H9 (cell line): Measurements from ENCODE around the gene FRMD4B. TPM values are rescaled to one million over a fixed set of nuclear protein-coding genes. Genes with fewer than 3 reads are reported as not detected.

Experiments
- DNase-seq: peaks from one replicate; pipeline ENCODE4 v3.0.0-alpha.2; 2017
- H2AFZ ChIP-seq: one replicate; pipeline ENCODE4 v1.6.1; 2013; ENCODE audit warnings: mild to moderate bottlenecking, low read length, control low read depth, moderate library complexity
- H2AK5ac ChIP-seq: 2 replicates; pipeline ENCODE4 v1.6.1; 2013; ENCODE audit warnings: low read length, control low read depth, mixed read lengths; ENCODE audit not compliant: insufficient read length
- H2BK120ac ChIP-seq: one replicate; pipeline ENCODE4 v1.6.1; 2013; ENCODE audit warnings: low read depth, mild to moderate bottlenecking, low read length, control low read depth, inconsistent platforms; ENCODE audit not compliant: poor library complexity, severe bottlenecking
- H2BK12ac ChIP-seq: 2 replicates; pipeline ENCODE4 v1.6.1; 2013; ENCODE audit warnings: low read length, control low read depth, mixed read lengths, low read depth; ENCODE audit not compliant: insufficient read length
- H2BK15ac ChIP-seq: 2 replicates; pipeline ENCODE4 v1.6.1; 2013; ENCODE audit warnings: low read depth, low read length, control low read depth
- H2BK20ac ChIP-seq: one replicate; pipeline ENCODE4 v1.6.1; 2013; ENCODE audit warnings: low read depth, mild to moderate bottlenecking, low read length, control low read depth, inconsistent platforms; ENCODE audit not compliant: poor library complexity, severe bottlenecking
- H2BK5ac ChIP-seq: 2 replicates; pipeline ENCODE4 v1.6.1; 2013; ENCODE audit warnings: low read length, control low read depth, mixed read lengths; ENCODE audit not compliant: insufficient read length
- H3K14ac ChIP-seq: 2 replicates; pipeline ENCODE4 v1.6.1; 2013; ENCODE audit warnings: low read length, control low read depth; ENCODE audit not compliant: insufficient read depth
- H3K18ac ChIP-seq: 2 replicates; pipeline ENCODE4 v1.6.1; 2013; ENCODE audit warnings: low read depth, mild to moderate bottlenecking, mixed read lengths, low read length, control low read depth; ENCODE audit not compliant: insufficient read length
- H3K23ac ChIP-seq: 2 replicates; pipeline ENCODE4 v1.6.1; 2013; ENCODE audit warnings: low read length, control low read depth, mixed read lengths, low read depth; ENCODE audit not compliant: insufficient read length
- H3K23me2 ChIP-seq: 2 replicates; pipeline ENCODE4 v1.6.1; 2013; ENCODE audit warnings: low read depth, mild to moderate bottlenecking, mixed read lengths, low read length, control low read depth; ENCODE audit not compliant: insufficient read length, poor library complexity, severe bottlenecking
- H3K27ac ChIP-seq: 2 replicates; pipeline ENCODE4 v1.5.1; 2013; ENCODE audit warnings: low read length, control low read depth, mixed read lengths, low read depth; ENCODE audit not compliant: insufficient read length
- H3K27me3 ChIP-seq: 2 replicates; pipeline ENCODE4 v1.6.1; 2013; ENCODE audit warnings: low read length, control low read depth, inconsistent platforms; ENCODE audit not compliant: insufficient read depth
- H3K4ac ChIP-seq: 2 replicates; pipeline ENCODE4 v1.6.1; 2013; ENCODE audit warnings: low read depth, mild to moderate bottlenecking, control low read depth, inconsistent platforms, low read length, moderate library complexity
- H3K4me1 ChIP-seq: 2 replicates; pipeline ENCODE4 v1.6.1; 2013; ENCODE audit warnings: low read length, control low read depth, inconsistent platforms; ENCODE audit not compliant: insufficient read depth
- H3K4me2 ChIP-seq: 2 replicates; pipeline ENCODE4 v1.6.1; 2013; ENCODE audit warnings: low read length, control low read depth, mixed read lengths; ENCODE audit not compliant: insufficient read length, insufficient read depth
- H3K56ac ChIP-seq: 2 replicates; pipeline ENCODE4 v1.6.1; 2013; ENCODE audit warnings: low read depth, mild to moderate bottlenecking, mixed read lengths, low read length, control low read depth; ENCODE audit not compliant: insufficient read length
- H3K79me1 ChIP-seq: 2 replicates; pipeline ENCODE4 v1.6.1; 2013; ENCODE audit warnings: low read depth, mild to moderate bottlenecking, moderate library complexity, low read length, control low read depth, inconsistent platforms; ENCODE audit not compliant: insufficient read depth, poor library complexity, severe bottlenecking
- H3K79me2 ChIP-seq: 2 replicates; pipeline ENCODE4 v1.6.1; 2013; ENCODE audit warnings: low read length, control low read depth, inconsistent platforms; ENCODE audit not compliant: insufficient read depth
- H3K9ac ChIP-seq: 2 replicates; pipeline ENCODE4 v1.6.1; 2013; ENCODE audit warnings: low read length, control low read depth, mixed read lengths; ENCODE audit not compliant: insufficient read length; ENCODE audit errors: extremely low read depth
- H3K9me3 ChIP-seq: one replicate; pipeline ENCODE4 v1.6.1; 2013; ENCODE audit warnings: low read depth, low read length, inconsistent platforms; ENCODE audit not compliant: control insufficient read depth
- H3T11ph ChIP-seq: one replicate; pipeline ENCODE4 v1.6.1; 2013; ENCODE audit warnings: mild to moderate bottlenecking, low read length, control low read depth, inconsistent platforms
- H4K20me1 ChIP-seq: one replicate; pipeline ENCODE4 v1.6.1; 2013; ENCODE audit not compliant: control insufficient read depth, insufficient read length, insufficient read depth
- H4K5ac ChIP-seq: 2 replicates; pipeline ENCODE4 v1.6.1; 2013; ENCODE audit warnings: low read depth, mild to moderate bottlenecking, mixed read lengths, low read length, control low read depth; ENCODE audit not compliant: insufficient read length
- H4K8ac ChIP-seq: replicated peaks from 2 replicates; pipeline ENCODE4 v1.6.1; 2013; ENCODE audit warnings: low read length, control low read depth, mixed read lengths, low read depth; ENCODE audit not compliant: insufficient read length
- H4K91ac ChIP-seq: 2 replicates; pipeline ENCODE4 v1.6.1; 2013; ENCODE audit warnings: low read depth, mild to moderate bottlenecking, moderate library complexity, mixed read lengths, low read length, control low read depth; ENCODE audit not compliant: insufficient read length
- H3K27ac Mint-ChIP-seq, 3 experiments: 2 replicates in 2 of 3; 3 replicates in 1 of 3; pipeline ENCODE4 v1.8.0; 2020 to 2021; ENCODE audit warnings: mixed read lengths in 3 of 3, mild to moderate bottlenecking in 1 of 3, moderate library complexity in 1 of 3
- H3K27me3 Mint-ChIP-seq: 2 replicates; pipeline ENCODE4 v1.8.0; 2021; ENCODE audit warnings: low read depth, mild to moderate bottlenecking, moderate library complexity, mixed read lengths
- H3K36me3 Mint-ChIP-seq, 3 experiments: 2 replicates in 2 of 3; 3 replicates in 1 of 3; pipeline ENCODE4 v1.8.0; 2020 to 2021; ENCODE audit warnings: low read depth in 3 of 3, mixed read lengths in 3 of 3; ENCODE audit not compliant: insufficient read depth in 1 of 3
- H3K4me1 Mint-ChIP-seq, 2 experiments: 2 replicates each; pipeline ENCODE4 v1.8.0; 2020; ENCODE audit warnings: mixed read lengths in 2 of 2
- H3K4me3 Mint-ChIP-seq, 2 experiments: 2 replicates in 1 of 2; 3 replicates in 1 of 2; pipeline ENCODE4 v1.8.0; 2020 to 2021; ENCODE audit warnings: mild to moderate bottlenecking in 2 of 2, mixed read lengths in 2 of 2, moderate library complexity in 1 of 2
- H3K9me3 Mint-ChIP-seq, 2 experiments: 2 replicates in 1 of 2; 3 replicates in 1 of 2; pipeline ENCODE4 v1.8.0; 2020; ENCODE audit warnings: mild to moderate bottlenecking in 2 of 2, mixed read lengths in 2 of 2, moderate library complexity in 1 of 2
- total RNA-seq: library from RNA; stranded (reverse); gene quantifications from 2 replicates; pipeline ENCODE4 v1.2.1, GENCODE V29; 2021
- TF ChIP-seq, protein P1 (sequence below): fragments of 200-600 bp; sonication (generic); conservative IDR thresholded peaks from 3 replicates; pipeline ENCODE4 v1.8.0; 2021; ENCODE audit warnings: antibody characterized with exemption, mild to moderate bottlenecking

Gene FRMD4B
- total RNA-seq, 1 experiment from 2014 or later: 3.4 TPM

DNA sequence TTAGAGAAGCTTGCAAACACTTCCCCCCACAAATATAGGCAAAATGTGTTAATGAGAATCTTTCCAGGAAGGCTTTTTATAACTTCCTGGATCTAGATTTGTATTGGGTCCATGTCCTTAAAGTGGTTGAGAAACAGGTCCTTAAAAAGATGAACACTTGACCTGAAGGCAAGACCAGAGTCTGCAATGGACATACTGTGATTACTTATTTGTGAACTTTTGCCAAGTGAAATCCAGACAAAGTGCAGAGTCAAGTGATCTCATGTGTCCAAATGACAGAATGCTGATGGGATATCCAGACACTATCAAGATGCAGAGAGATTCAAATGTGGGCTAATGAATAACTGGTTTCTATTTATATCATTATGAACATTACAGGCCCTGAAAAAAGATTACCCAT, 43.8 kb downstream of the FRMD4B start:
- H3K4ac ChIP-seq: no peak overlapping the region
- no peaks in the 10 kb centered on the region for H4K20me1 ChIP-seq
- H3K56ac ChIP-seq: no peak overlapping the region
- H3K14ac ChIP-seq: no peak overlapping the region
- H2BK20ac ChIP-seq: no peak overlapping the region
- H3K18ac ChIP-seq: no peak overlapping the region
- no peaks in the 10 kb centered on the region for H3K27me3 ChIP-seq
- H2AK5ac ChIP-seq: no peak overlapping the region
- no peak overlapping the region for H3K27ac ChIP-seq
- no peak overlapping the region for H4K5ac ChIP-seq
- H4K8ac ChIP-seq: no peak overlapping the region
- TF ChIP-seq, protein P1, sequence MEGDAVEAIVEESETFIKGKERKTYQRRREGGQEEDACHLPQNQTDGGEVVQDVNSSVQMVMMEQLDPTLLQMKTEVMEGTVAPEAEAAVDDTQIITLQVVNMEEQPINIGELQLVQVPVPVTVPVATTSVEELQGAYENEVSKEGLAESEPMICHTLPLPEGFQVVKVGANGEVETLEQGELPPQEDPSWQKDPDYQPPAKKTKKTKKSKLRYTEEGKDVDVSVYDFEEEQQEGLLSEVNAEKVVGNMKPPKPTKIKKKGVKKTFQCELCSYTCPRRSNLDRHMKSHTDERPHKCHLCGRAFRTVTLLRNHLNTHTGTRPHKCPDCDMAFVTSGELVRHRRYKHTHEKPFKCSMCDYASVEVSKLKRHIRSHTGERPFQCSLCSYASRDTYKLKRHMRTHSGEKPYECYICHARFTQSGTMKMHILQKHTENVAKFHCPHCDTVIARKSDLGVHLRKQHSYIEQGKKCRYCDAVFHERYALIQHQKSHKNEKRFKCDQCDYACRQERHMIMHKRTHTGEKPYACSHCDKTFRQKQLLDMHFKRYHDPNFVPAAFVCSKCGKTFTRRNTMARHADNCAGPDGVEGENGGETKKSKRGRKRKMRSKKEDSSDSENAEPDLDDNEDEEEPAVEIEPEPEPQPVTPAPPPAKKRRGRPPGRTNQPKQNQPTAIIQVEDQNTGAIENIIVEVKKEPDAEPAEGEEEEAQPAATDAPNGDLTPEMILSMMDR: no peak
- H3K79me1 ChIP-seq: no peaks in the 10 kb centered on the region
- peaks cover 5% of the 10 kb centered on the region; the same call in 1 of the 2 replicates for H3K4me1 ChIP-seq
- H3K23ac ChIP-seq: no peak overlapping the region
- no peak overlapping the region for H2BK12ac ChIP-seq
- H2BK120ac ChIP-seq: no peak overlapping the region
- Mint-ChIP-seq H3K36me3 (peaks cover 2 to 5% (median 4%) of the 10 kb centered on the region in 3 experiments; a peak in 4 of 7 replicates), H3K4me3 (no peak overlapping the region), H3K27ac (no peak overlapping the region), H3K27me3 (peaks cover 4% of the 10 kb centered on the region), H3K9me3 (peaks cover 15 to 18% of the 10 kb centered on the region in 2 experiments; a peak in 4 of 5 replicates), H3K4me1 (peaks cover 6 to 12% of the 10 kb centered on the region in 2 experiments)
- H4K91ac ChIP-seq: no peak overlapping the region
- no peaks in the 10 kb centered on the region for H3K23me2 ChIP-seq
- H3T11ph ChIP-seq: no peak overlapping the region
- DNase-seq: no peak
- no peak overlapping the region for H2AFZ ChIP-seq
- no peaks in the 10 kb centered on the region for H3K79me2 ChIP-seq
- H3K9ac ChIP-seq: no peak overlapping the region
- no peak overlapping the region for H2BK15ac ChIP-seq
- H3K4me2 ChIP-seq: no peak overlapping the region
- H3K9me3 ChIP-seq: no peaks in the 10 kb centered on the region
- H2BK5ac ChIP-seq: no peak overlapping the region
